Endothelial cell of umbilical vein (primary cell): ENCODE results near the gene CYBC1. TPM values are rescaled to one million over a fixed set of nuclear protein-coding genes. Genes with fewer than 3 reads are reported as not detected.

Experiments
- BruUV-seq: library from RNA; stranded (reverse); fragments of 400-500 nt; replicated peaks from 2 replicates; lab custom pipeline; 2021; lab: Mats Ljungman, UMichigan
- CTCF ChIA-PET: fragments of 300-600, 350-600 bp; sonication (Branson Sonifier 250); formaldehyde crosslinking; loops from one replicate; lab custom pipeline; 2021; ENCODE audit warnings: antibody characterized with exemption, inconsistent platforms; lab: Charles Lee
- POLR2A ChIA-PET: fragments of 300-600, 350-600 bp; sonication (Branson Sonifier 250); formaldehyde crosslinking; loops from one replicate; lab custom pipeline; 2021; ENCODE audit warnings: antibody characterized with exemption, inconsistent platforms; lab: Charles Lee
- DNase-seq: peaks from one replicate; pipeline ENCODE4 v3.0.0-alpha.2; 2011; ENCODE audit warnings: low read depth, low spot score
- FAIRE-seq: peaks from 2 replicates; lab custom pipeline; 2011; peaks lifted over from hg19 to GRCh38; lab: Jason Lieb, UNC
- H2AFZ ChIP-seq: 2 replicates; pipeline ENCODE4 v1.6.0; 2012; ENCODE audit warnings: low read depth, low read length, control low read depth, inconsistent platforms
- H3K27ac ChIP-seq: 2 replicates; pipeline ENCODE4 v1.5.1; 2011; ENCODE audit warnings: low read depth, mild to moderate bottlenecking, control low read depth, low read length, moderate library complexity; ENCODE audit not compliant: insufficient read depth
- H3K27me3 ChIP-seq, 2 experiments: 2 replicates each; pipeline versions ENCODE4 v1.6.0 to v1.6.1; 2011; ENCODE audit warnings: low read length in 2 of 2, mixed read lengths in 1 of 2; ENCODE audit not compliant: control insufficient read depth in 2 of 2, insufficient read depth in 2 of 2
- H3K36me3 ChIP-seq, 2 experiments: 2 replicates in 1 of 2; 3 replicates in 1 of 2; pipeline ENCODE4 v1.5.1; 2011; ENCODE audit warnings: low read length in 2 of 2, mild to moderate bottlenecking in 1 of 2, moderate library complexity in 1 of 2; ENCODE audit not compliant: control insufficient read depth in 2 of 2, insufficient read depth in 2 of 2; ENCODE audit errors: extremely low read depth in 1 of 2
- H3K4me1 ChIP-seq: 3 replicates; pipeline ENCODE4 v1.5.1; 2011; ENCODE audit warnings: mild to moderate bottlenecking, low read length; ENCODE audit not compliant: control insufficient read depth, insufficient read depth; ENCODE audit errors: extremely low read depth
- H3K4me2 ChIP-seq: 2 replicates; pipeline ENCODE4 v1.6.1; 2011; ENCODE audit warnings: low read length, control low read depth, mixed read lengths; ENCODE audit not compliant: insufficient read depth
- H3K4me3 ChIP-seq, 3 experiments: fragments of 200-600 bp in 1 of 3; sonication (generic), shearing (Covaris generic) in 1 of 3; replicated peaks in 1 of 3; 2 replicates each; pipeline ENCODE4 v1.5.1; 2011 to 2016; ENCODE audit warnings: control low read depth in 3 of 3, low read length in 3 of 3, mild to moderate bottlenecking in 2 of 3, inconsistent platforms in 1 of 3, low read depth in 1 of 3, moderate library complexity in 1 of 3; ENCODE audit not compliant: insufficient read depth in 1 of 3
- H3K79me2 ChIP-seq: 2 replicates; pipeline ENCODE4 v1.6.0; 2012; ENCODE audit warnings: low read length, inconsistent platforms; ENCODE audit not compliant: control insufficient read depth, insufficient read depth
- H3K9ac ChIP-seq: replicated peaks from 2 replicates; pipeline ENCODE3; 2011; ENCODE audit warnings: low read length, control low read depth; ENCODE audit not compliant: insufficient read depth; ENCODE audit errors: extremely low read depth
- H3K9me1 ChIP-seq: replicated peaks from 3 replicates; pipeline ENCODE4 v1.6.0; 2011; ENCODE audit warnings: mild to moderate bottlenecking, low read length; ENCODE audit not compliant: control insufficient read depth, insufficient read depth; ENCODE audit errors: extremely low read depth
- H3K9me3 ChIP-seq: replicated peaks from 2 replicates; pipeline ENCODE4 v1.5.1; 2012; ENCODE audit warnings: low read length, inconsistent platforms; ENCODE audit not compliant: control insufficient read depth, insufficient read depth
- H4K20me1 ChIP-seq: replicated peaks from 2 replicates; pipeline ENCODE3; 2011; ENCODE audit warnings: mild to moderate bottlenecking, low read length; ENCODE audit not compliant: control insufficient read depth, insufficient read depth; ENCODE audit errors: extremely low read depth
- EZH2 ChIP-seq: IDR thresholded peaks from 2 replicates; pipeline ENCODE4 v1.6.1; 2012; ENCODE audit warnings: borderline replicate concordance, low read depth, mild to moderate bottlenecking, moderate library complexity, low read length, inconsistent platforms; ENCODE audit not compliant: severe bottlenecking
- FOS ChIP-seq: IDR thresholded peaks from 2 replicates; pipeline ENCODE4 v1.6.1; 2011; ENCODE audit warnings: mild to moderate bottlenecking, low read length, moderate library complexity, borderline replicate concordance; ENCODE audit not compliant: insufficient read depth
- GATA2 ChIP-seq: IDR thresholded peaks from 2 replicates; pipeline ENCODE4 v1.7.0; 2011; ENCODE audit warnings: low read depth, mild to moderate bottlenecking, moderate library complexity, mixed read lengths, low read length; ENCODE audit not compliant: insufficient read length, insufficient read depth
- JUN ChIP-seq: IDR thresholded peaks from 2 replicates; pipeline ENCODE4 v1.6.1; 2011; ENCODE audit warnings: borderline replicate concordance, low read depth; ENCODE audit not compliant: insufficient read length, insufficient read depth
- MYC ChIP-seq: IDR thresholded peaks from one replicate; pipeline ENCODE4 v1.6.1; 2011; ENCODE audit warnings: mild to moderate bottlenecking, low read depth, low read length
- POLR2A ChIP-seq: IDR thresholded peaks from 2 replicates; pipeline ENCODE4 v1.6.1; 2012; ENCODE audit warnings: low read depth, mild to moderate bottlenecking, control low read depth, low read length
- POLR2AphosphoS5 ChIP-seq: IDR thresholded peaks from 2 replicates; pipeline ENCODE4 v1.6.1; 2012; ENCODE audit warnings: low read depth, mild to moderate bottlenecking, control low read depth, low read length, moderate library complexity; ENCODE audit not compliant: insufficient read depth
- dilution Hi-C: fragments of 300-500 bp; cut with MboI; formaldehyde crosslinking; loops from one replicate; pipeline ENCODE4 v1.15.0; 2019; ENCODE audit warnings: low sequenced_read_pairs; ENCODE audit not compliant: extremely low pct_ligation_motif_present
- intact Hi-C: fragments of 100-400 bp; cut with micrococcal nuclease; formaldehyde crosslinking; loops from one replicate; pipeline ENCODE4 v1.10.0; 2022
- polyA plus RNA-seq, 4 experiments: library from polyadenylated mRNA; depleted of rRNA in 3 of 4; stranded (reverse) in 3 of 4; unstranded in 1 of 4; fragments of >200 nt; gene quantifications; 2 replicates each; pipeline versions ENCODE4 v1.2.1 to v1.2.3, GENCODE V29; 2011 to 2012; ENCODE audit warnings: missing spikeins in 1 of 4
- total RNA-seq: library from RNA; stranded (reverse); gene quantifications from 2 replicates; pipeline ENCODE4 v1.2.3, GENCODE V29; 2021
- TF ChIP-seq, protein P1 (sequence below): IDR thresholded peaks from 2 replicates; pipeline ENCODE4 v1.6.1; 2011; ENCODE audit not compliant: insufficient read depth, insufficient read length
- TF ChIP-seq, protein P2 (sequence below), 2 donors: IDR thresholded peaks; 1 replicate in 1 of 2; 2 replicates in 1 of 2; pipeline ENCODE4 v1.5.1; 2011; ENCODE audit warnings: low read length in 2 of 2, mild to moderate bottlenecking in 2 of 2, moderate library complexity in 2 of 2, control low read depth in 1 of 2, inconsistent platforms in 1 of 2, low read depth in 1 of 2; ENCODE audit not compliant: insufficient read depth in 1 of 2; ENCODE audit errors: extremely low read depth in 1 of 2

Gene CYBC1
- total and polyA plus RNA-seq, 2 donors (not counting 3 experiments of a cell fraction or from before 2014, with no cell fraction given), result 71.8 to 81.5 TPM

DNA sequence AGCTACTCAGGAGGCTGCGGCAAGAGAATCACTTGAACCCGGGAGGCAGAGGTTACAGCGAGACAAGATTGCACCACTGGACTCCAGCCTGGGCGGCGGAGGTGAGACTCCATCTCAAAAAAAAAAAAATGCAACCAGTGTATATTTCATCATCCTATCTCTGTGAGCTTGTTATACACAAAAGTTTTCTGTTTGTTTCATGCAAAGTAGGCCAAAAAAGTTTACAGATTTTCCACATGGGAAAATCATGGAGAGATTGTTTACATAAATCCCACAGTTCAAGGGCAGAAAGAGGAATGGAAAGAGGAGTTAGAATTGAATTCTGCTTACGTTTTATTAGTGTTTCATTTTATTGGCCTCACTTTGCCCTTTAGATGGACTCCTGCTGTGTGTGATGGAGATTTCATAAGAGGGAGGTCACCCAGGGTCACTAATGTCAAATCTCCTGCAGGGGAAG is 32.7 kb upstream of the CYBC1 start:
- intact Hi-C loops, result no loop called here

DNA sequence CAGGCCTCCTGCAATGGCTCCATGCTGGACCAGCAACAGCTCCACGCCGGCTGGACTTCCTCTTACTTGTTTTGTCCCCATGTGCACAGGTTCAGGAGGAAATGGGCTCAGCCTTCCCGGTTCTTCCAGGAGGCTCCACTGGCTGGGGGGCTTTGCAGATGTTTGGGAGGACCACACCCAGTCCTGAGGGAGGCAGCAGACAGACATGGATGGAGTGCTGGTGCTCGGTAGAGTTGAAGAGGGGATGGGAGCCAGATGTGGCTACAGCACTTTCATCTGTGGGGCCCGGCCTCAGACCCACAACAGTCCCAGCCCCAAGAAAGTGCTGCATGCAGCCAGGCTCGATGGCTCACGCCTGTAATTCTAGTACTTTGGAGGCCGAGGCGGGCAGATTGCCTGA is 29.8 kb upstream of the CYBC1 start:
- Histone ChIP-seq H3K27ac (no peak overlapping the region), H3K36me3 (peaks cover 3 to 39% of the 10 kb centered on the region in 2 experiments), H3K79me2 (no peaks in the 10 kb centered on the region), H4K20me1 (no peaks in the 10 kb centered on the region), H3K4me2 (no peak overlapping the region), H3K9me3 (no peaks in the 10 kb centered on the region), H2AFZ (no peak overlapping the region), H3K4me3 (no peak overlapping the region), H3K4me1 (peaks cover 3% of the 10 kb centered on the region), H3K9ac (no peak overlapping the region), H3K9me1 (no peaks in the 10 kb centered on the region), H3K27me3 (no peaks in the 10 kb centered on the region)
- DNase-seq (no peak), FAIRE-seq (no peak)
- POLR2A ChIA-PET, result no interaction called here
- CTCF ChIA-PET, result interaction anchor here (0.6 to 1.3 kb wide), 6 partner anchors 12 to 74 kb away, joined by 3 to 5 read pairs (median 4); partner anchors contain the start of gene NARF
- intact Hi-C loops (no loop called here), dilution Hi-C loops (no loop called here)
- TF ChIP-seq FOS (no peak), POLR2AphosphoS5 (no peak), EZH2 (no peak), GATA2 (no peak), POLR2A (no peak), JUN (no peak), MYC (no peak)
- TF ChIP-seq, protein P1, sequence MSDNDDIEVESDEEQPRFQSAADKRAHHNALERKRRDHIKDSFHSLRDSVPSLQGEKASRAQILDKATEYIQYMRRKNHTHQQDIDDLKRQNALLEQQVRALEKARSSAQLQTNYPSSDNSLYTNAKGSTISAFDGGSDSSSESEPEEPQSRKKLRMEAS, result no peak
- TF ChIP-seq, protein P2, sequence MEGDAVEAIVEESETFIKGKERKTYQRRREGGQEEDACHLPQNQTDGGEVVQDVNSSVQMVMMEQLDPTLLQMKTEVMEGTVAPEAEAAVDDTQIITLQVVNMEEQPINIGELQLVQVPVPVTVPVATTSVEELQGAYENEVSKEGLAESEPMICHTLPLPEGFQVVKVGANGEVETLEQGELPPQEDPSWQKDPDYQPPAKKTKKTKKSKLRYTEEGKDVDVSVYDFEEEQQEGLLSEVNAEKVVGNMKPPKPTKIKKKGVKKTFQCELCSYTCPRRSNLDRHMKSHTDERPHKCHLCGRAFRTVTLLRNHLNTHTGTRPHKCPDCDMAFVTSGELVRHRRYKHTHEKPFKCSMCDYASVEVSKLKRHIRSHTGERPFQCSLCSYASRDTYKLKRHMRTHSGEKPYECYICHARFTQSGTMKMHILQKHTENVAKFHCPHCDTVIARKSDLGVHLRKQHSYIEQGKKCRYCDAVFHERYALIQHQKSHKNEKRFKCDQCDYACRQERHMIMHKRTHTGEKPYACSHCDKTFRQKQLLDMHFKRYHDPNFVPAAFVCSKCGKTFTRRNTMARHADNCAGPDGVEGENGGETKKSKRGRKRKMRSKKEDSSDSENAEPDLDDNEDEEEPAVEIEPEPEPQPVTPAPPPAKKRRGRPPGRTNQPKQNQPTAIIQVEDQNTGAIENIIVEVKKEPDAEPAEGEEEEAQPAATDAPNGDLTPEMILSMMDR (IDR thresholded peaks at IDR 0.05; ENCODE audit: extremely low read depth in 1 of 2, insufficient read depth in 1 of 2, low read depth in 1 of 2, low read length in 2 of 2), result no peak
- no TSS peak for BruUV-seq

More for the DNA sequence above, 32.7 kb upstream of the CYBC1 start:
- H3K36me3 ChIP-seq, result peaks cover 6 to 56% of the 10 kb centered on the region in 2 experiments
- H3K4me3 ChIP-seq, result no peak overlapping the region
- ChIA-PET CTCF (interaction anchor here (1.3 kb wide), 1 partner anchor 67 kb away, joined by 3 read pairs; no protein-coding TSS in a partner anchor), POLR2A (no interaction called here)
- H3K27ac ChIP-seq, result no peak overlapping the region
- no peak overlapping the region for H2AFZ ChIP-seq
- no peaks in the 10 kb centered on the region for H4K20me1 ChIP-seq
- no peak overlapping the region for H3K9ac ChIP-seq
- no TSS peak for BruUV-seq
- no peaks in the 10 kb centered on the region for H3K4me1 ChIP-seq
- H3K9me1 ChIP-seq, result no peaks in the 10 kb centered on the region
- H3K9me3 ChIP-seq, result no peaks in the 10 kb centered on the region
- H3K79me2 ChIP-seq, result no peaks in the 10 kb centered on the region
- DNase-seq (no peak), FAIRE-seq (no peak)
- TF ChIP-seq JUN, result no peak
- TF ChIP-seq EZH2, result no peak
- no peak for TF ChIP-seq FOS
- TF ChIP-seq, protein P1, result no peak
- TF ChIP-seq POLR2A, result no peak
- no peaks in the 10 kb centered on the region for H3K27me3 ChIP-seq
- no peak overlapping the region for H3K4me2 ChIP-seq
- dilution Hi-C loops, result no loop called here
